Medulla oblongata (tissue), 1 donor: ENCODE results near the gene CHDH.

Source experiments
- DNase-seq: peaks from one replicate; pipeline ENCODE4 v3.0.0-alpha.2; 2015; ENCODE audit errors: extremely low spot score

CHDH gene

GRCh38 chr3:53846134-53846850 lies at the start of gene CHDH, which contains the start of gene IL17RB:
Gene CHDH (minus strand): TSS chr3:53846419. CDS start chr3:53824008, 22,411 bp downstream.
Gene IL17RB (plus strand): TSS chr3:53846568. CDS start chr3:53846589, 21 bp downstream.
- peak; percentile 75 for DNase-seq

GRCh38 chr3:53892286-53892637 lies 46.0 kb upstream of the CHDH start:
- DNase-seq: no peak

GRCh38 chr3:53891497-53892285 lies 45.5 kb upstream of the CHDH start, which contains the start of gene SELENOK:
Gene SELENOK (minus strand): TSS chr3:53891859.
- DNase-seq: peak; percentile 100

GRCh38 chr3:53890726-53891475 lies 44.7 kb upstream of the CHDH start:
- peak; percentile 23 for DNase-seq

GRCh38 chr3:53888232-53888631 lies 42.0 kb upstream of the CHDH start:
- no peak for DNase-seq

GRCh38 chr3:53887446-53887845 lies 41.2 kb upstream of the CHDH start:
- no peak for DNase-seq

- DNase-seq: peak; percentile 47
Observed at GRCh38 chr3:53885239-53885638, 39.0 kb upstream of the CHDH start.

- no peak for DNase-seq
Observed at GRCh38 chr3:53884623-53885022, 38.4 kb upstream of the CHDH start.

GRCh38 chr3:53883008-53883407 lies 36.8 kb upstream of the CHDH start:
- no peak for DNase-seq

GRCh38 chr3:53881691-53882593 lies 35.7 kb upstream of the CHDH start, which contains the start of gene ACTR8:
Gene ACTR8 (minus strand): TSS chr3:53882152. CDS start chr3:53882101, 51 bp downstream.
- peak; percentile 85 for DNase-seq

GRCh38 chr3:53880396-53881345 lies 34.5 kb upstream of the CHDH start:
- no peak for DNase-seq

- DNase-seq: no peak
Observed at GRCh38 chr3:53865732-53866499, 19.7 kb upstream of the CHDH start.

GRCh38 chr3:53863145-53863544 lies 16.9 kb upstream of the CHDH start:
- no peak for DNase-seq

- DNase-seq: no peak
Observed at GRCh38 chr3:53862241-53862640, 16.0 kb upstream of the CHDH start.

- DNase-seq: no peak
Observed at GRCh38 chr3:53860196-53860595, 14.0 kb upstream of the CHDH start.

- DNase-seq: no peak
Observed at GRCh38 chr3:53859178-53859577, 13.0 kb upstream of the CHDH start.

GRCh38 chr3:53858096-53858741 lies 12.0 kb upstream of the CHDH start:
- DNase-seq: no peak

- no peak for DNase-seq
Observed at GRCh38 chr3:53856964-53857363, 10.7 kb upstream of the CHDH start.

GRCh38 chr3:53850895-53851294 lies 4.7 kb upstream of the CHDH start:
- DNase-seq: no peak
